NT2/D1 (cell line): Measurements from ENCODE around the gene ADAMTS2.
"Not testable (repeated sequence)": the region's sequence is repeated elsewhere in the genome, so short reads cannot be mapped to it uniquely, and the experiment has no call there.

Source experiments
- SUZ12 ChIP-seq: IDR thresholded peaks from 2 replicates; pipeline ENCODE4 v1.6.1; 2011; ENCODE audit not compliant: insufficient read length, insufficient read depth; ENCODE audit errors: extremely low read depth
- YY1 ChIP-seq: IDR thresholded peaks from 2 replicates; pipeline ENCODE4 v1.6.1; 2011; ENCODE audit not compliant: insufficient read length, insufficient read depth
- ZNF274 ChIP-seq: IDR thresholded peaks from 2 replicates; pipeline ENCODE4 v1.6.1; 2011; ENCODE audit warnings: mild to moderate bottlenecking, low read depth, low read length

DNA sequence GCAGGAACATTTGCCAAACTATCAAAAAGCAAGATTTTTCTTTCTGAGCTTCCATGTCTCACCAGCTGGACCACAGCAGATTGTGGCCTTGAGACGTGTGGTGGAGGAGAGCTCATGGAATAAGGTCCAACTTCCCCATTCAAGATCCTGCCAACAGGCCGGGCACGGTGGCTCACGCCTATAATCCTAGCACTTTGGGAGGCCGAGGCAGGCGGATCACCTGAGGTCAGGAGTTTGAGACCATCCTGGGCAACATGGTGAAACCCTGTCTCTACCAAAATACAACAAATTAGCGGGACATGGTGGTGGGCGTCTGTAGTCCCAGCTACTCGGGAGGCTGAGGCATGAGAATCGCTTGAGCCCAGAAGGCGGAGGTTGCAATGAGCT, 59.5 kb downstream of the ADAMTS2 start:
- TF ChIP-seq ZNF274, SUZ12, YY1: not testable (repeated sequence)
